Lung (tissue), 12 donors: ENCODE results near the gene MAGEF1. TPM values are rescaled to one million over a fixed set of nuclear protein-coding genes. Genes with fewer than 3 reads are reported as not detected.

Source experiments
- ATAC-seq: fragments of 200-7000 bp; cut with Tn5 transposase; one replicate; pipeline ENCODE4 v1.9.1; 2020; ENCODE audit warnings: moderate number of reproducible peaks; ENCODE audit not compliant: insufficient read depth, low FRiP score
- DNase-seq, 3 donors: peaks; one replicate each; pipeline ENCODE4 v3.0.0-alpha.2; 2013 to 2017
- H3K27ac ChIP-seq, 2 donors: one replicate each; pipeline ENCODE4 v1.5.1; 2013; ENCODE audit warnings: mild to moderate bottlenecking in 2 of 2, moderate library complexity in 2 of 2, control low read depth in 1 of 2, inconsistent platforms in 1 of 2, low read depth in 1 of 2, low read length in 1 of 2
- H3K27me3 ChIP-seq, 3 donors: one replicate each; pipeline ENCODE4 v1.5.1; 2013; ENCODE audit warnings: low read length in 2 of 3; ENCODE audit not compliant: control insufficient read depth in 3 of 3, insufficient read depth in 3 of 3
- H3K36me3 ChIP-seq, 4 donors: one replicate each; pipeline ENCODE4 v1.5.1; 2013; ENCODE audit warnings: low read length in 4 of 4, mild to moderate bottlenecking in 1 of 4, moderate library complexity in 1 of 4; ENCODE audit not compliant: control insufficient read depth in 4 of 4, insufficient read depth in 4 of 4
- H3K4me1 ChIP-seq, 5 donors: one replicate each; pipeline ENCODE4 v1.5.1; 2013; ENCODE audit warnings: low read length in 5 of 5, mild to moderate bottlenecking in 2 of 5, moderate library complexity in 1 of 5; ENCODE audit not compliant: control insufficient read depth in 5 of 5, insufficient read depth in 5 of 5
- H3K4me3 ChIP-seq: one replicate; pipeline ENCODE4 v1.5.1; 2013; ENCODE audit warnings: mild to moderate bottlenecking, control low read depth, moderate library complexity
- H3K9ac ChIP-seq, 2 donors: one replicate each; pipeline ENCODE4 v1.5.1; 2013; ENCODE audit warnings: low read length in 2 of 2, control low read depth in 1 of 2; ENCODE audit not compliant: insufficient read depth in 1 of 2
- H3K9me3 ChIP-seq, 4 donors: one replicate each; pipeline ENCODE4 v1.5.1; 2013; ENCODE audit warnings: low read length in 3 of 4, mild to moderate bottlenecking in 1 of 4, moderate library complexity in 1 of 4; ENCODE audit not compliant: control insufficient read depth in 4 of 4, insufficient read depth in 3 of 4
- WGBS, 2 donors: extraction: QIAGEN DNeasy Blood & Tissue Kit; methylation state at CpG; one replicate each; pipeline ENCODE4 v1.1.7; 2013; 5-methylcytosine and 5-hydroxymethylcytosine counted together
- polyA plus RNA-seq, 2 donors: library from polyadenylated mRNA; stranded (reverse); fragments of 200-250 nt; gene quantifications; one replicate each; pipeline ENCODE4 v1.2.1, GENCODE V29; 2013
- total RNA-seq, 2 donors: library from RNA; depleted of rRNA in 1 of 2; stranded (reverse); fragments of >200 nt in 1 of 2; gene quantifications; one replicate each; pipeline ENCODE4 v1.2.1, GENCODE V29; 2014 to 2021
- TF ChIP-seq, protein P1 (sequence below): IDR thresholded peaks from 2 replicates; pipeline ENCODE4 v1.5.1; 2012; ENCODE audit warnings: mild to moderate bottlenecking; ENCODE audit errors: control extremely low read depth, extremely low read depth
- donor health status: control.
- donor health status: control.
- donor health status: Bipolar disorder and iron deficiency.
- donor health status: healthy.
- donor health status: DM: yes; HTN: yes; CAD: no.

MAGEF1 gene
- total and polyA plus RNA-seq, 4 donors = 30.1 to 36.1 (median 33.1) TPM

GRCh38 chr3:184726497-184726896, 14.6 kb upstream of the MAGEF1 start:
- Histone ChIP-seq H3K4me3 (no peak overlapping the region), H3K36me3 (no peaks in the 10 kb centered on the region), H3K27me3 (no peaks in the 10 kb centered on the region), H3K9ac (no peak overlapping the region), H3K9me3 (no peaks in the 10 kb centered on the region), H3K27ac (no peak overlapping the region), H3K4me1 (peaks cover 0 to 4% (median 0%) of the 10 kb centered on the region in 5 donors)
- WGBS, 2 donors = 79 to 89% methylated on average over 4 of the region's 4 CpGs
- TF ChIP-seq, protein P1, sequence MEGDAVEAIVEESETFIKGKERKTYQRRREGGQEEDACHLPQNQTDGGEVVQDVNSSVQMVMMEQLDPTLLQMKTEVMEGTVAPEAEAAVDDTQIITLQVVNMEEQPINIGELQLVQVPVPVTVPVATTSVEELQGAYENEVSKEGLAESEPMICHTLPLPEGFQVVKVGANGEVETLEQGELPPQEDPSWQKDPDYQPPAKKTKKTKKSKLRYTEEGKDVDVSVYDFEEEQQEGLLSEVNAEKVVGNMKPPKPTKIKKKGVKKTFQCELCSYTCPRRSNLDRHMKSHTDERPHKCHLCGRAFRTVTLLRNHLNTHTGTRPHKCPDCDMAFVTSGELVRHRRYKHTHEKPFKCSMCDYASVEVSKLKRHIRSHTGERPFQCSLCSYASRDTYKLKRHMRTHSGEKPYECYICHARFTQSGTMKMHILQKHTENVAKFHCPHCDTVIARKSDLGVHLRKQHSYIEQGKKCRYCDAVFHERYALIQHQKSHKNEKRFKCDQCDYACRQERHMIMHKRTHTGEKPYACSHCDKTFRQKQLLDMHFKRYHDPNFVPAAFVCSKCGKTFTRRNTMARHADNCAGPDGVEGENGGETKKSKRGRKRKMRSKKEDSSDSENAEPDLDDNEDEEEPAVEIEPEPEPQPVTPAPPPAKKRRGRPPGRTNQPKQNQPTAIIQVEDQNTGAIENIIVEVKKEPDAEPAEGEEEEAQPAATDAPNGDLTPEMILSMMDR = no peak
- ATAC-seq (no peak), DNase-seq (no peak)

DNA sequence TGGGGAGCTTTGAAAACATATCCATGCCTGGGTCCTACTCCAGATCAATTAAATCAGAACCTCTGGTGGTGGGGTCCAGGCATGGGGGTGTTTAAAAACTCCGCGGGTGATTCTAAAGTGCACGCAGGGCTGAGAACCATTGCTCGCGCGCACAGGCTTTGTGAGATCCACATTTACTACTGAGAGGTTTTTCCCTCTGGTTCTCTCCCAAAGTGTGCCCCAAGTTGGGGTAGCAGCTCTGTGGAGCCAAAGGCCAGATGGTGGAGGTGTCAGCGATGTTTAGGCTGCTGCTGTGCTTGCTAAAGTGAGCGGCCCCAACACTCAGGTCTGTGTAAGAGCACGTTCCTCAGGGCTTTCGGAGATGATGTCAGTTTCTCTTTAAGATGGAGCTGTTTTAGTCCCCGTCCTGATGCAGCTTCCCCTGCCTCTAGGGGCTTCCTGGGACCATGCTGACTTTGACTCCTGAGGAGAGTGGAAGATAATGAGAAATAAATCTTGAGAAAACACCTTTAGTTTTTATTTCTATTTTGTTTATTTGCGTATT, 13.4 kb upstream of the MAGEF1 start:
- TF ChIP-seq, protein P1 = no peak
- Histone ChIP-seq H3K4me1 (peaks cover 0 to 4% (median 0%) of the 10 kb centered on the region in 5 donors), H3K4me3 (no peak overlapping the region), H3K9me3 (no peaks in the 10 kb centered on the region), H3K27me3 (no peaks in the 10 kb centered on the region), H3K9ac (no peak overlapping the region), H3K27ac (no peak overlapping the region), H3K36me3 (no peaks in the 10 kb centered on the region)
- no peak for DNase-seq
- 94 to 95% methylated on average over 12 of the region's 12 CpGs for WGBS, 2 donors
- ATAC-seq = no peak

GRCh38 chr3:184724699-184725098, 12.8 kb upstream of the MAGEF1 start:
- H3K9me3 ChIP-seq = no peaks in the 10 kb centered on the region
- DNase-seq (no peak), ATAC-seq (no peak)
- TF ChIP-seq, protein P1 = no peak
- no peak overlapping the region for H3K4me3 ChIP-seq
- H3K27ac ChIP-seq = no peak overlapping the region
- no peak overlapping the region for H3K9ac ChIP-seq
- 92 to 99% methylated on average over 4 of the region's 4 CpGs for WGBS, 2 donors
- H3K4me1 ChIP-seq = peaks cover 0 to 4% (median 0%) of the 10 kb centered on the region in 5 donors
- H3K27me3 ChIP-seq = no peaks in the 10 kb centered on the region
- no peaks in the 10 kb centered on the region for H3K36me3 ChIP-seq

GRCh38 chr3:184719709-184720108, 7.8 kb upstream of the MAGEF1 start:
- DNase-seq = no peak
- Histone ChIP-seq H3K9me3 (no peaks in the 10 kb centered on the region), H3K27ac (no peak overlapping the region), H3K27me3 (no peaks in the 10 kb centered on the region), H3K4me1 (peaks cover 0 to 32% (median 10%) of the 10 kb centered on the region in 5 donors), H3K9ac (no peak overlapping the region), H3K4me3 (no peak overlapping the region), H3K36me3 (no peaks in the 10 kb centered on the region)
- ATAC-seq = no peak
- TF ChIP-seq, protein P1 = no peak
- WGBS, 2 donors = 79 to 91% methylated on average over 4 of the region's 4 CpGs
